GM21723 (cell line): Measurements from ENCODE around the gene C11orf54.
"Not testable (repeated sequence)": the region's sequence is repeated elsewhere in the genome, so short reads cannot be mapped to it uniquely, and the experiment has no call there.

ENCODE experiments used
- ATAC-seq: cut with Tn5 transposase; IDR thresholded peaks from one replicate; pipeline ENCODE4 v1.9.1; 2021; ENCODE audit warnings: mild to moderate bottlenecking, moderate library complexity; ENCODE audit not compliant: unreplicated experiment

C11orf54 gene

DNA sequence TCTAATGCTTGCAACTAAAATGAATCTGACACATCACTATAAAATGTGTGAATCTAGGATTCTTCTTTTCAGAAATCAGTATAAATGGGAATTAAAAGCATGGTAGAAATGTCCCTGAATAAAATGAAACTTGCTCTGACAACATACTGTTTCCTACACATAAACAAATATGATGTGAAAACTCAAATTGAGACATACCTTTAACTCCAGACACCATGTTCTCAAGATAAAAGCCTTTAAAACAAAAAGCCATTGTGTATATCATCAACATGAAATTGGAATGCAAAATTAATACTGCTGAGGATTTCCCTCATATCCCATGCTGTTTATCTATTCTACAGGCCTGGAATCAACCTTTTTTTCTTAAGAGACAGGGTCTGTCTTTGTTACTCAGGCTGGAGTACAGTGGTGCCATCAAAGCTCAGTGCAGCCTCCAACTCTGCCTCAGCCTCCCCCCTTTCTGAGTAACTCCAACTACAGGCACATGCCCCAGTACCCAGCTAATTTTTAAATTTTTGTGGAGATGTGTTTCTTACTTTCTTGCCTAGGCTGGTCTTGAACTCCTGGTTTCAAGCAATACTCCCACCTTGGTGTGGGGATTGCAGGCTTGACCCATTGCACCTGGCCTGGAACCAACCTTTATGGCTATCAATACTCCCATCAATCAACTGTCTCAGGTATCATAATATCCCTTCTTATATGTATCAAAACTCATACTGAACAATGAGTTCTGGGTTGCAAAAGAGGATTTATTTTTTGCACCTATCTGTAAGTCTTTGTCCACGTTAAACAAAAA, 6.8 kb upstream of the C11orf54 start:
- ATAC-seq = no peak

DNA sequence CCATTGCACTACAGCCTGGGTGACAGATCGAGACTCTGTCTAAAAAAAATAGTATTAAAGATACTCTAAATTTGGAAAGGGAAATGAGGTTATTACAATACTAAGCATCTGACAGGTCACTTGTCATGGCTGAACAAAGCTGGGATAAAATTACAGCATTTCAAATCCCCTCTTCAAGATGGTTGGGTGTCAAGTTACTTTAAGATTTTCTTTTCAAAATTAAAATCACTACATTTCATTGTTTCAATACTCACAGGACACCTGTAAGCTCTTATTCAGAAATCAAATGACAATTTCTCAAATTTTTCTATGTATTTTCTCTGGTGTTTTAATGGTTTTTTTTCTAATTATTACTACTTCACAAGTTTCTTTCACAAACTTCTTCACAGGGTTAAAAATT, 5.8 kb upstream of the C11orf54 start:
- ATAC-seq = no peak

- ATAC-seq = no peak
Measured at GRCh38 chr11:93736129-93736528, 5.3 kb upstream of the C11orf54 start.

DNA sequence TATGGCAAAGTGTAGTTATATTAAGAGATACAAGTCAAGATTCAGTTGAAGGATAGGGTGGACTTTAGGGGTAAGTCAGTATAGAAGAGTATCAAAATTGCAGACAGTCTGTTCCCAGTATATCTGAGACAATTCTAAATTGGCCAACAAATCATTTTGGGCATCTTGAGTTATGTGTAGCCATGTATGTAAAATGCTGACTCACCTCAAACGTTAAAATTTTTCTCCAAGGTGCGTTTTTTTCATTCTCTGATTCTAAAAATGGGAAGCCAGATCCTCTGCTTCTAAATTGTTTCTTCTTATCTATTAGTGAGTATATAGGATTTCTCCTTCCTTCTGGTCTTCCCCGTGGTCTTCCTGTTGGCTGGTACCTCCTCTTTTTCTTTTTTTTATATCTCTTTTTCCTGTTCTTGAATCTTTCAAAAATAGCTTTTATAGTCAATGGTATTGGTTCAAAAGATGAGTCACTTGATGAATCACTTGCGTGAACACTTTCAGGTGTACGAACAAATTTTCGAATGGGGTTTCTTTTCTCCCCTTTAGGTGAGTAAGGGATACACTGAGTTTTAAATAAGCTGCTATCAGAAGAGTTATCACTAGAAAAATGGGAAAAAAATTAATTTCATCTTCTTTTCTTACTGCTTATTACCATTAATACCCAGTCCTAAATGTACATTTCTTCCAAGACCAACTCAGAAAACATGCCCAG, 3.4 kb upstream of the C11orf54 start:
- ATAC-seq = no peak

DNA sequence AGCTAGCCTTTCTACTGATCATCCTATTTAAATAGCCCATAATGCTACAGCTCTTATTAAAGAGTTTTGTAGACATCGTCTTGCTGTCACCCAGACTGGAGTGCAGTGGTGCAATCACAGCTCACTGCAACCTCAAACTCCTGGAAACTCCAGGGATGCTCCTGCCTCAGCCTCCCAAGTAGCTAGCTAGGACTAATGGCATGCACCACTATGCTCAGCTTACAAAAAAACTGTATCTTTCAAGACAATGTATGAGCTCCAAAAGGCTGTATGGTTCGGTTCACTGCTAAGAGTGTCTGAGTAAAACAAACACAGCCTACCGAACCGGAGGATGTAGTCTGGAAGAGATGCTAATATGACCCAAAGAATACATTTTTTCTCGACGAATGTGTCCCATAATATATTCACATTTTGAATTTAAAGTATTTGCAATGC, 2.8 kb upstream of the C11orf54 start:
- no peak for ATAC-seq

DNA sequence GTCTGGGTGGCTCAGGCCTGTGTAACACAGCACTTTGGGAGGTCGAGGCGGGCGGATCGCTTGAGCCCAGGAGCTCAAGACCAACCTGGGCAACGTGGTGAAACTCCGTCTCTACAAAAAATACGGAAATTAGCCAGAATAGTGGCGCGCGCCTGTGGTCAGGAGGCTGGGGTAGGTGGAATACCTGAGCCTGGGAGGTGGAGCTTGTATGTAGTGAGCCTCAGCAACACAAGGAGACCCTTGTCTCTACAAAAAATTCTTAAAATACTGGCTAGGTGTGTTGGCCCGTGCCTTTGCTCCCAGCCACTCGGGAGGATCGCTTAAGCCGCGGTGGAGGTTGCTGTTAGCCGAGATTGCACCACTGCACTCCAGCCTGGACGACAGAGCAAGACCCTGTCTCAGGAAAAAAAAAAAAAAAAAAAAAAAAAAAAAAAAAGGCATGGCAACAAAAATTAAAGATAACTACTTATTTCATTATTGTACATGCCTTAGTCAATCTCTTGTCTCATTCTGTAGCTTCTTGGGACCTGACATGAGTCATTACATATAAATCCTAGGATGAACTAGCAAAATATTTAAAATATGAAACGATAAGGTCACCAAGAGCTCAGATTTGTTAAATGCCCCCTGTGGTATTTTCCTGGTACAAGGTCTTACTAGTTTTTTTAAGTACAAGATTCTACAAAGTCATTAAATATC, 1.3 kb upstream of the C11orf54 start:
- ATAC-seq = no peak

DNA sequence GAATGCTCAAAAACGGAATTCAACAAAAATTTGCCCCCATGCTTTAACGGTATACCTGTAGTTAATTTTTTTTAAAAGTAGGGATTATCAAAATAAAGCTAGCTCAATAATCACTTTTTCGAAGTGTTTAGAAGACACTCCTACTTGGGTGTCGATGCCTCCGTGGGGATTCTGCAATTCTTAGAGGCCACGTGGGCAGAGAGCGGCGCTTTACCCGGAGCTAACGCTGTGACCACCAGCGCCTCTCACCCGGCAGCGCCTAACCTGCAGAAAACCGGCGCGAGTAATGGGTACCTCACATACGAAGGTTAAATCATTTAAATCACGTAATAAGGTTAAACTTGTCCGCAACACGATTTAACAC, 760 bp upstream of the C11orf54 start:
- peak; percentile 47 for ATAC-seq

- peak; percentile 19 for ATAC-seq
Measured at GRCh38 chr11:93741882-93742226, 382 bp downstream of the C11orf54 start.

GRCh38 chr11:93743291-93743690, 1.8 kb downstream of the C11orf54 start:
- ATAC-seq = no peak

- no peak for ATAC-seq
Measured at GRCh38 chr11:93744669-93745004, 3.2 kb downstream of the C11orf54 start.

GRCh38 chr11:93745005-93745755, 3.7 kb downstream of the C11orf54 start:
- not testable (repeated sequence) for ATAC-seq

GRCh38 chr11:93746101-93746500, 4.6 kb downstream of the C11orf54 start:
- ATAC-seq = no peak

GRCh38 chr11:93747122-93747521, 5.7 kb downstream of the C11orf54 start:
- ATAC-seq = peak; percentile 63

DNA sequence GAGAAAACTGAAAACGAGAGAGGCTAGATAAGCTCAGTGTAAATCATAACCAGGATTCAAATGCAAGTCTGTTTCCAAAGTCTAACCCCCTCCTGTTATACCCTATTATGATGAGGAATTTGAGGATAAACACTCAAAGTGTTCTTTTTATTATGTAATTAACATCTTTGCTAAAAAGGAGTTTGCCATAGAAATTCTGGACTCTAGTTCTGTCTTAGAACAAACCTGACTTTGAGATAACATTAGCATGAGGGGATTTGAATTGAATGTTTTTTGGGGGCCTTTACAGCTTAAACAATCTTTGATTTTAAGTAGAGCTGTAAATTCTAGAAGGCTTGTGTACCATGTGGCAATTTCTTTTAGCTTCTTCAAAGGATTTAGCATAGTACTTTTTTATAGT, 9.5 kb downstream of the C11orf54 start:
- ATAC-seq = no peak

DNA sequence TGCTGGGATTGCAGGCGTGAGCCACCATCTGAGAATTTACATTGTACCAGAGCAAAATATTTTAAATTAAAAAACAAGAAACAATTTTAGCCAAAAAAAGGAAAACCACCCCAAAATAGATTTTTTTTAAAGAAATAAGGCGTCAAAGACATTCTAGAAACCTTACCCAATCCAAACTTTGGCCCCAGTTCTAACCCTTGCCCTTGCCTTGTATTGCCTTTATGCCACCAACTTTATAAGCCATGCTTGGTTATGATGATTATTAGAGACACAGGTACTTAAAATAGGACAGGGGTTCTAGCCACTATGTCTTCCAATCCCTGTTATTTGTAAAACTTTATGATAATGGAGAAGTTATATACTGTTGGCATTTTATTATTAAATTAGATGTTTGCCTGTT, 11.8 kb downstream of the C11orf54 start:
- ATAC-seq = no peak

GRCh38 chr11:93756748-93757147, 15.3 kb downstream of the C11orf54 start:
- no peak for ATAC-seq

GRCh38 chr11:93757301-93757700, 15.8 kb downstream of the C11orf54 start:
- ATAC-seq = no peak

DNA sequence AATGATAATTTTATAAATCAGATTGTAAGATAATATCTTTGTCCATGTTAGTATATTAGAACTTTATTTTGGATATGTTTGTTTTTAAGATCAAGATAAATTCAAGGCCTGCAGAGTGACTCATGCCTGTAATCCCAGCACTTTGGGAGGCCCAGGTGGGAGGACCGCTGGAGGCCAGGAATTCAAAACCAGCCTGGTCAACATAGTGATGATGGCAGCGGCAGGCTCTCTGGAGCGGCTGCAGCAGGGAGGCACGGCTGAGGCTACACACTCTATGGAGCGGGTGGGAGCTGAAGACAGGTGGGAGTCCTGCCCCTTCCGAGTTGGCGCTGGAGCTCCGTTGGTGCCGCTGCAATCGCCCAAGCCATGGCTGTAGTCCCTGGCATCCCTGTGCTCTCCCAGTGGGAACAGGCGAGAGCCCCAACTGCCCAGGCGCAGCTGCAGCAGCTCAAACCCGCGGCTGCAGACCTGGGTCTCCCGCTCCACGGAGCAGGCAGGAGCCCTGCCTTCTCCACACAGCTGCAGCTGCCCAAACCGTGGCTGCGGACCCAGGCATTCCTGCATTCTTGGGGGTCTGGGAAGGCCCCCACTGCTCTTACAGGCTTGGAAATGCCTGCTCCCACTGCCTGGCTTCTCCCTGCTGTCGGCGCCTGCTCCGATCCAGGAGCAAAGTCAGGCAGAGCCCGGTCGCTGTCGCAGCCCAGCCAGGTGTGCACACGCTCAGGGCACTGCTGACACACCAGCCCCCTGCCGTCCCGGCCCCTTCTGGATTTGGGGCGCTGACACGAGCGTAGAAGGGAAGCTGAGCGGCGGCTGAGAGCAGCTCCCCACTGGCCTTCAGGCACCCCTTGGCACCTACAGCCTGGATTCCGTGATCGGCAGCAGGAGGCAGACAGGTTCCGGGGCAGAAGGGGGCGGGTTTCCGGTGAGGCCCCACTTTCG, 16.7 kb downstream of the C11orf54 start:
- no peak for ATAC-seq

- not testable (repeated sequence) for ATAC-seq
Measured at GRCh38 chr11:93759123-93759522, 17.7 kb downstream of the C11orf54 start.

DNA sequence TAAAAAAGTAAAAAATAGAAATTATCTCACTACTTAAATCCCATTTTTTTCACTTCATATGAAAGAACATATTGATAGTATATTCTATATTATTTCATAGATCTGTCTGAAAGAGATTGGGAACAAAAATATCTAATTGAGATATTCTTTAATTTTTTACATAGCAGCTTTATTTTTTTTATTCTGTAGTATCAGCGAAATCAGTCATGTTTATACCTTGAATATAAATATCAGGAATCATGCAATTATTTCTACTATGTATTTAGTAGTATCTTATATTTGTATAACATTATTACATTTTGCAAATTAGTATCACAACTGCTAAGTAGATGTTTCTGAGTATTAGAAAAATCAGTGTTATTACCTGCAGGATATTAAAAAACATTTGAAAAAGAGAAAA, 20.4 kb downstream of the C11orf54 start:
- ATAC-seq = no peak
